ENCODE data around the gene SPPL2C.
A peak's percentile ranks its signal among the peaks of the same experiment; 100 is the strongest.

Gene SPPL2C

DNA sequence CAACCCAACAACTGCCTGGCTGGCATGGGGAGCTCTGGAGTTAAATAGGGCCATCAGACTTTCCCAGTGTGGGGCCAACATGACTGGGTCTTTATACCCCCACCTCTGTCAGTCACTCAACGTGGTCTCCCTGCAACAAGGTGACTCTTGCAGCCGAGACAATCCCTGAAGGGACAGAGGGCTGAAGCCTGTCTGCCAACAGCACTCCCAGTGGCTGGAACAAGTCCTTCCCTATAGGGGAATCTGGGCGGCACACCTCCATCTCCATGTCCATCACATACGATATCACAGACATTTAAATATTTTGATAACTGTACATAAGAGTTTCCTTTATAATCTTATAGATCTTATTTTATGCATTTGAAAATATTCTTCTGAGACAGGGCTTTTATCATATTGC lies 44.9 kb downstream of the SPPL2C start:
- DNase-seq: no peak

GRCh38 chr17:45893725-45894021 lies 49.0 kb downstream of the SPPL2C start:
- peak; percentile 39 for DNase-seq

DNA sequence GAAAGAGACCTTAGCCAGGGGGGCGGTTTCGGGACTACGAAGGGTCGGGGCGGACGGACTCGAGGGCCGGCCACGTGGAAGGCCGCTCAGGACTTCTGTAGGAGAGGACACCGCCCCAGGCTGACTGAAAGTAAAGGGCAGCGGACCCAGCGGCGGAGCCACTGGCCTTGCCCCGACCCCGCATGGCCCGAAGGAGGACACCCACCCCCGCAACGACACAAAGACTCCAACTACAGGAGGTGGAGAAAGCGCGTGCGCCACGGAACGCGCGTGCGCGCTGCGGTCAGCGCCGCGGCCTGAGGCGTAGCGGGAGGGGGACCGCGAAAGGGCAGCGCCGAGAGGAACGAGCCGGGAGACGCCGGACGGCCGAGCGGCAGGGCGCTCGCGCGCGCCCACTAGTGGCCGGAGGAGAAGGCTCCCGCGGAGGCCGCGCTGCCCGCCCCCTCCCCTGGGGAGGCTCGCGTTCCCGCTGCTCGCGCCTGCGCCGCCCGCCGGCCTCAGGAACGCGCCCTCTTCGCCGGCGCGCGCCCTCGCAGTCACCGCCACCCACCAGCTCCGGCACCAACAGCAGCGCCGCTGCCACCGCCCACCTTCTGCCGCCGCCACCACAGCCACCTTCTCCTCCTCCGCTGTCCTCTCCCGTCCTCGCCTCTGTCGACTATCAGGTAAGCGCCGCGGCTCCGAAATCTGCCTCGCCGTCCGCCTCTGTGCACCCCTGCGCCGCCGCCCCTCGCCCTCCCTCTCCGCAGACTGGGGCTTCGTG lies 49.5 kb downstream of the SPPL2C start, which contains the start of gene MAPT:
MAPT (plus strand) TSS at position 533 of the 763 bp plus-strand sequence. CDS start 67,784 bp downstream, outside the sequence.
- DNase-seq: peak; percentile 93

DNA sequence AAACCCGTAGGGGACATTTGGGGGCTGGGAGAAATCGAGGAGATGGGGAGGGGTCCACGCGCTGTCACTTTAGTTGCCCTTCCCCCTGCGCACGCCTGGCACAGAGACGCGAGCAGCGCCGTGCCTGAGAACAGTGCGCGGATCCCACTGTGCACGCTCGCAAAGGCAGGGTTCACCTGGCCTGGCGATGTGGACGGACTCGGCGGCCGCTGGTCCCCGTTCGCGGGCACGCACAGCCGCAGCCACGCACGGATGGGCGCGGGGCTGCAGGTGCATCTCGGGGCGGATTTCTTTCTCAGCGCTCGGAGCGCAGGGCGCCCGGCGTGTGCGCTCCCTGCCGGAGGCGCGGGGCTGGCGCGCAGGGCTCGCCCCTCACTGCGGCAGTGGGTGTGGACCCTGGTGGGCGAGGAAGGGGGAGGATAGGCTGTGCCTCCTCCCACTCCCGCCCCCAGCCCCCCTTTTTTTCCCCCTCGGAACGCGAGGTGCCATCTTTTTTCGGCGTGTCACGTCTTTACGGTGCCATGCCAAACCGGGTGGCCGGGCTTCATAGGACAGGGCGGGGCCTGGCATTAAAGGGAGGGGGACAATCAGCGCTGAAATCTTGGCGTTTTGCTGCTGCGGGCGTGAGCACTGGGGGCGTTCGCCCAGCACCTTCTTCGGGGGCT lies 50.8 kb downstream of the SPPL2C start:
- DNase-seq: peak; percentile 57

GRCh38 chr17:45895969-45896785 lies 51.5 kb downstream of the SPPL2C start:
- no peak for DNase-seq

Data from NCI-H526 treated with DMSO at 0.1 percent for 48 hours (cell line).